GM12875 (cell line): Measurements from ENCODE around the gene GZF1.

Experiments
- H3K4me3 ChIP-seq: one replicate; pipeline ENCODE4 v1.5.1; 2011; ENCODE audit warnings: low read depth, low read length, control low read depth
- TF ChIP-seq, protein P1 (sequence below): IDR thresholded peaks from 2 replicates; pipeline ENCODE4 v1.5.1; 2011; ENCODE audit warnings: low read depth, mild to moderate bottlenecking, control low read depth, inconsistent platforms, low read length, moderate library complexity, borderline replicate concordance; ENCODE audit not compliant: insufficient read depth

Gene GZF1

GRCh38 chr20:23361119-23361475, 885 bp upstream of the GZF1 start:
- TF ChIP-seq, protein P1, sequence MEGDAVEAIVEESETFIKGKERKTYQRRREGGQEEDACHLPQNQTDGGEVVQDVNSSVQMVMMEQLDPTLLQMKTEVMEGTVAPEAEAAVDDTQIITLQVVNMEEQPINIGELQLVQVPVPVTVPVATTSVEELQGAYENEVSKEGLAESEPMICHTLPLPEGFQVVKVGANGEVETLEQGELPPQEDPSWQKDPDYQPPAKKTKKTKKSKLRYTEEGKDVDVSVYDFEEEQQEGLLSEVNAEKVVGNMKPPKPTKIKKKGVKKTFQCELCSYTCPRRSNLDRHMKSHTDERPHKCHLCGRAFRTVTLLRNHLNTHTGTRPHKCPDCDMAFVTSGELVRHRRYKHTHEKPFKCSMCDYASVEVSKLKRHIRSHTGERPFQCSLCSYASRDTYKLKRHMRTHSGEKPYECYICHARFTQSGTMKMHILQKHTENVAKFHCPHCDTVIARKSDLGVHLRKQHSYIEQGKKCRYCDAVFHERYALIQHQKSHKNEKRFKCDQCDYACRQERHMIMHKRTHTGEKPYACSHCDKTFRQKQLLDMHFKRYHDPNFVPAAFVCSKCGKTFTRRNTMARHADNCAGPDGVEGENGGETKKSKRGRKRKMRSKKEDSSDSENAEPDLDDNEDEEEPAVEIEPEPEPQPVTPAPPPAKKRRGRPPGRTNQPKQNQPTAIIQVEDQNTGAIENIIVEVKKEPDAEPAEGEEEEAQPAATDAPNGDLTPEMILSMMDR: no peak
- H3K4me3 ChIP-seq: peak overlapping the region; percentile 74

GRCh38 chr20:23362392-23363256, 642 bp downstream of the GZF1 start:
- H3K4me3 ChIP-seq: peak overlapping the region; percentile 79
- TF ChIP-seq, protein P1: no peak

- H3K4me3 ChIP-seq: peak overlapping the region; percentile 79
Observed at GRCh38 chr20:23363257-23363649, 1.3 kb downstream of the GZF1 start.

DNA sequence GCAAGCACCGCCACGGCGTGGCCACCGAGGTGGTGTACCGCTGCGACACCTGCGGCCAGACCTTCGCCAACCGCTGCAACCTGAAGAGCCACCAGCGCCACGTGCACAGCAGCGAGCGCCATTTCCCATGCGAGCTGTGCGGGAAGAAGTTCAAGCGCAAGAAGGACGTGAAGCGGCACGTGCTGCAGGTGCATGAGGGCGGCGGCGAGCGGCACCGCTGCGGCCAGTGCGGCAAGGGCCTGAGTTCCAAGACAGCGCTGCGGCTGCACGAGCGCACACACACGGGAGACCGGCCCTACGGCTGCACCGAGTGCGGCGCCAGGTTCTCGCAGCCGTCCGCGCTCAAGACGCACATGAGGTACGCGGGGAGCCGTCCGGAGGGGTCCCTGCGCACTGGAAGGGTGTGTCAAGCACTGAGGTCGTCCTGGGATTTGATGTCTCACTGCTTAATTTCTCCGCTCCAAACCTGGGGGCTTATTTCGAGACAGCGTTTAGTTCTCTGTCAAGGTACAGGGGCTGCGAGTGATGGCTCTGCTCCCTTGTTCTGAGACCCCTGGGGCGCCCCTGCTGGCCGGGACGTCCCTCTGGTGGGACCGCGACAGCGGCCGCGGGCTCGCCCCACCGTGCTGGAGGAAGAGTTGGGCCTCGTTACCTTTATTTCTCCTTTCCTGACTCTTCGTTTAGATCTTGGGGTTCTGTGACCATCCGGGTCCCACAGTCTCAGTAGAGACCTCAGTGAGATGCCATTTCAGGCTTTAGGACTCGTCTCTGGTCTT, 3.6 kb downstream of the GZF1 start:
- TF ChIP-seq, protein P1: no peak
- H3K4me3 ChIP-seq: no peak overlapping the region

More at GRCh38 chr20:23363257-23363649, 1.3 kb downstream of the GZF1 start:
- TF ChIP-seq, protein P1: no peak

- no peak overlapping the region for H3K4me3 ChIP-seq
- TF ChIP-seq, protein P1: no peak
Observed at GRCh38 chr20:23366384-23366783, 4.4 kb downstream of the GZF1 start.

- TF ChIP-seq, protein P1: no peak
- no peak overlapping the region for H3K4me3 ChIP-seq
Observed at GRCh38 chr20:23367770-23368169, 5.8 kb downstream of the GZF1 start.
